Measurements from ENCODE around the gene PSMD4.
A peak's percentile ranks its signal among the peaks of the same experiment; 100 is the strongest.
"Not testable (repeated sequence)": the region's sequence is repeated elsewhere in the genome, so short reads cannot be mapped to it uniquely, and the experiment has no call there.

The PSMD4 gene

GRCh38 chr1:151254217-151255213 is at the start of gene PSMD4:
TSS of gene PSMD4 (plus strand) at chr1:151254734. CDS start at chr1:151254783, 49 bp downstream.
- DNase-seq (ENCODE audit: low read depth in 4 of 4, low spot score in 1 of 4) = peak; percentile 73 to 91 (median 84)

- not testable (repeated sequence) for DNase-seq (ENCODE audit: low read depth in 4 of 4, low spot score in 1 of 4)
Observed at GRCh38 chr1:151205381-151205965, 49.1 kb upstream of the PSMD4 start.

DNA sequence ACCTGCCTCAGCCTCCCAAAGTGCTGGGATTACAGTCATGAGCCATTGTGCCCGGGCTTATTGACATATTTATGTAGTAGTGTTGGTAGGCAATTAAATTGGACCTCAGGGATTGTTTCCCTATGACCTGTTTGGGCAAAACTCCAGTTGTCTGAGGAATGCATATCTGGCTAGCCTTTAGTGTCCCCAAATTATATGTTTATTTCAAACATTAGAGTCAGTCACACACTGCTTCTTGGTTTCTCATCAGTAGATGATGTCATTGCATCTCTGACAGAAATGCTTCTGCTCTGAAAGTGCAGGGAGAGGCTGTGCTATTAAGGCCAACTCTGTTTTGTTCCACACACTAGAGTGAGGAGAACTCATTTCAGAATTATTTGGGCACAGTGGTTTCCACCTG is 43.7 kb upstream of the PSMD4 start:
- DNase-seq (ENCODE audit: low read depth in 4 of 4, low spot score in 1 of 4) = no peak

DNA sequence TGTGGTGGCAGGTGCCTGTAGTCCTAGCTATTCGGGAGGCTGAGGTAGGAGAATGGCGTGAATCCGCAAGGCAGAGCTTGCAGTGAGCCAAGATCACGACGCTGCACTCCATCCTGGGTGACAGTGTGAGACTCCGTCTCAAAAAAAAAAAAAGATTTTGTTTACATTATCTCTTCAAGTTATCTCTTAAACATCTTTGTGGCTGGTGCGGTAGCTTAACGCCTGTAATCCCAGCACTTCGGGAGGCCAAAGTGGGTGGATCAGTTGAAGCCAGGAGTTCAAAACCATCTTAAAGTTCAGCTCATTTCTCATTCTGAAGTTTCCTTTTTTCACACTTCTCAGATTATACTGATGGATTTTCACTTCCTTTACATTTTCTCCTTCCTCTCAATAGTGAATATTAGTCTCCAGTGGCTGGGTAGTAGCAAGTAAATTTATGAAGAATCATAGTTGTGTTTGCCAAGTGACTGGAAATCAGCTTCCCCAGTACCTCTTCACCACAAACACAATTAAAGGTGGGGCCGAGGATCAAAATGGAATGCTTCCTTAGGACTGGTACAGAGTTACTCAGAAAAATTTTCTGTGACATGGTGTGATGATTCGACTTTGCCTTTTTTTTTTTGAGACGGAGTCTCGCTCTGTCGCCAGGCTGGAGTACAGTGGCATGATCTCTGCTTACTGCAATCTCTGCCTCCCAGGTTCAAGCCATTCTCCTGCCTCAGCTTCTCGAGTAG is 42.4 kb upstream of the PSMD4 start:
- no peak for DNase-seq (ENCODE audit: low read depth in 4 of 4, low spot score in 1 of 4)

- DNase-seq (ENCODE audit: low read depth in 4 of 4, low spot score in 1 of 4) = no peak
Observed at GRCh38 chr1:151213560-151213959, 41.0 kb upstream of the PSMD4 start.

GRCh38 chr1:151221616-151222015 is 32.9 kb upstream of the PSMD4 start:
- DNase-seq (ENCODE audit: low read depth in 4 of 4, low spot score in 1 of 4) = no peak

DNA sequence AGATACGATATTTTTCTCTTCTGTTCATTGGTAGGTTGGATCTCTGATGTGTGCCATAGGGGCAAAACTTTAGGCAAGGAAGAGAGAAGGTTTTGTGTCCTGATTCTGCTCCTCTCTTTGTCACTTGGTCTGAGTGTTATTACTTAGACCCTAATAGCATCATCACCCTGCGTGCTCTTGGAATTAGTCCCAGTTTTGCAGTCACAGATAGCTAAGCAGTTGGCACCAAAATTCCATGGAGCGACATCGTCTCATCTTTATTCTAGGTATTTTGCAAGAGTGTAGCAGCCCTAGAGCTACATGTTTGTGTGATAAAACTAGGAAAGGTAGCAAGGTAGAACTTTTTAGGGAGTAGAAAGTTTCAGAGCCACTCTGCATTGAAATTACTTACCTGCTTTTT is 32.4 kb upstream of the PSMD4 start:
- no peak for DNase-seq (ENCODE audit: low read depth in 4 of 4, low spot score in 1 of 4)

DNA sequence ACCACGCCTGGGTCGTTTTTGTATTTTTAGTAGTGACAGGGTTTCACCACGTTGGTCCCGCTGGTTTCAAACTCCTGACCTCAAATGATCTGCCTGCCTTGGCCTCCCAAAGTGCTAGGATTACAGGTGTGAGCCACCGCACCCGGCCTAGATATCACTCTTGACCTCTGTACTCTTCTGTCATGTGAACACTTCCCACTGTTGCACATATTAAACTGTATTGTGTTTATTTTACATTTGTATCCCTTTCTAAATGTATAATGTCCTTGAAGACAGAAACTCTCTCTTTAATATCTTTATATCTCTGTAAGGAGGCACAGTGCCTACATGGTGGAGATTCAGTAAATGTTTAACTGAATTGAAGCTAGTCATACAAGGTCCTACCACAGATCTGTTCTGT is 19.3 kb upstream of the PSMD4 start:
- no peak for DNase-seq (ENCODE audit: low read depth in 4 of 4, low spot score in 1 of 4)

DNA sequence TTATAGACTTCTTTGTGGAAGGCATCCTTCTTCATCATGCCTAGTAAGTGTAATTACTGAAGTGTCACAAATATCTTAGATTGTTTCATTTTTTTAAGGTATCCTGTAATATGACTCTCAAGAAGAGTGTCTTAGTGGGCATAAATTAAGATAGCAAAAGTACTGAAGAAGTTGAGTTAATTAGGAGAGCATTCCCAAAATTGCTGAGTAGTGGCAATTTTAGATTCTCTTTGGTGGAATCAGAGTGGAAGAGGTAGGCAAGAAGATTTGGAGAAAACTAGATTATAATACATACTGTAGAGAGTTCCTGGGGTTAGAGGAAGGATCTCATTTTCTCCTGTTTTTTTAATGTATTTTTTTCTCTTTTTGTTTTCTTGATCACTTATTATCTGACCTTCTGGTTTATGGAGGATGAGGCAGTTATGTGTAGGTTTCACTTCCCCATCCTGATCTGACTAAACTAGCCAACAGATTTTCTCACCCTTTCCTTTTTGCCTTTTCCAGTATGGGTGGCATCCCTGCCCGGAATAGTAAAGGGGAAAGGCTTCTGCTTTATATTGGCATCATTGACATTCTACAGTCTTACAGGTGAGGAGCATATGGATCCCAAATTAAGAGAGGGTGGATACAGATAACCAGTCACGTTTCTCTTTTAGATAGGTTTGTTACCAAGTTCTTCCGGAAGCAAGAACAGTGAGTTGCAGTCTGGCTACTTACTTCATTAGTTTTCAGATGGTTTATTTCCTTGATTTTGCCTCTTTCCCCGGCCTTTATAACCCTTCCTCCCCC is 16.7 kb upstream of the PSMD4 start:
- DNase-seq (ENCODE audit: low read depth in 4 of 4, low spot score in 1 of 4) = no peak

GRCh38 chr1:151238467-151238739 is 16.1 kb upstream of the PSMD4 start:
- no peak for DNase-seq (ENCODE audit: low read depth in 4 of 4, low spot score in 1 of 4)

DNA sequence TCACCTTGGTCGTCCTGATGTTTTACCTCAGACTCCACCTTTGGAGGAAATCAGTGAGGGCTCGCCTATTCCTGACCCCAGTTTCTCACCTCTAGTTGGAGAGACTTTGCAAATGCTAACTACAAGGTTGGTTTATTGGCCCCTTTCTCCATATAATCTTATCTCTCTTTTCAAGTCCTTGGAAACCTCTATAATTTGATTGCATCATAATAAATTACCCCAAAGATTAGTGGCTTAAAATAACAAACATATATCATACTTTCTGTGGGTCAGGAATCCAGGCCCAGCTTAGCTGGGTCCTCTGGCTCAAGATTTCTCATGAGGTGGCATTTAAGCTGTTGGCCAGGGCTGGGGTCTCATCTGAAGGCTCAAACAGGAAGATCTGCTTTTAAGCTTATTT is 12.1 kb upstream of the PSMD4 start:
- DNase-seq (ENCODE audit: low read depth in 4 of 4, low spot score in 1 of 4) = no peak

GRCh38 chr1:151243683-151244216 is 10.8 kb upstream of the PSMD4 start:
- no peak for DNase-seq (ENCODE audit: low read depth in 4 of 4, low spot score in 1 of 4)

DNA sequence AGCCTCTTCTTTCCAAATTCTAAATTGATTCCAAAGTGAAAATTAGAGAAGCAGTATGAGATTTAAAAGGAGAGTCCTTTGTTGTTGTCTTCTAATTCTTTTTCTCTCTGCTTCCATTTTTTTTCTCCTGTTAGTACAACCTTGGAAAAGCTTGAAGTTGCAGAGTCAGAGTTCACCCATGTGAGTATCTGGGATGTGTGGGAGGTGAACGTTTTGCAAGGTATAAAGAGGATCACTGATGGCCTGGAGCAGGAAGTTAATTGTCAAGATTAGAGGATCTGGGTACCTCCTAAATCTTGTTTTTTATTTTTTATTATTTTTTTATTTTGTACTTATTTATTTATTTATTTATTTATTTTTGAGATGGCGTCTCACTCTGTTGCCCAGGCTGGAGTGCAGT is 7.7 kb upstream of the PSMD4 start:
- DNase-seq (ENCODE audit: low read depth in 4 of 4, low spot score in 1 of 4) = no peak

DNA sequence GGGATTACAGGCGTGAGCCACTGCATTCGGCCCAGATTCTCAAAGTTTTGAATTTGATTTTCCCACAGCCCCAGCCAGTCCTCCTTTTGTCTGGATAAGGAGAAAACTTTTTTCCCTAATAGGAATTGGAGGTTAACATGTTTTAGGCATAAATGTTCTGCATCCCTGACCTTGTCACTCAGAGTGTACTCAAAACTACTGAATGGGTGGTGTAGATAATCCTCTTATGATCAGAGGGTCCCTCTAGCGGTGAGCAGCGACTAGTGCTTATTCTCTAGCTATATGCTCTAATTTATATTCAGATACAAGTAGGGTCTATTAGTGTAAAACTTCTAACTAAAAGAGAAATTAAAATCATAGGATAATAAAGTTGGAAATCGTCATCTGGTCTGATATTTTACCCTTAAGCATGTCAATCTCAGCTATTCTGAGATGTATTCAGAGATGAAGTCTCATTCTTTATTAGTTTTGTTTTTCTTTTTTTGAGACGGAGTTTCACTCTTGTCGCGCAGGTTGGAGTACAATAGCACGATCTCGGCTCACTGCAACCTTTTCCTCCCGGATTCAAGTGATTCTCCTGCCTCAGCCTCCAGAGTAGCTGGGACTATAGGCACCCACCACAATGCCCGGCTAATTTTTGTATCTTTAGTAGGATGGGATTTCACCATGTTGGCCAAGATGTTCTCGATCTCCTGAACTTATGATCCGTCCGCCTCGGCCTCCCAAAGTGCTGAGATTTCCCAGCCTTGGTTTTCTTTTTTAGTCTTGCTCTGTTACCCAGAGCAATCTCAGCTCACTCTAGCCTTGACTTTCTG is 2.7 kb upstream of the PSMD4 start:
- DNase-seq (ENCODE audit: low read depth in 4 of 4, low spot score in 1 of 4) = peak in 2 of 4 experiments; percentile 33 to 45

DNA sequence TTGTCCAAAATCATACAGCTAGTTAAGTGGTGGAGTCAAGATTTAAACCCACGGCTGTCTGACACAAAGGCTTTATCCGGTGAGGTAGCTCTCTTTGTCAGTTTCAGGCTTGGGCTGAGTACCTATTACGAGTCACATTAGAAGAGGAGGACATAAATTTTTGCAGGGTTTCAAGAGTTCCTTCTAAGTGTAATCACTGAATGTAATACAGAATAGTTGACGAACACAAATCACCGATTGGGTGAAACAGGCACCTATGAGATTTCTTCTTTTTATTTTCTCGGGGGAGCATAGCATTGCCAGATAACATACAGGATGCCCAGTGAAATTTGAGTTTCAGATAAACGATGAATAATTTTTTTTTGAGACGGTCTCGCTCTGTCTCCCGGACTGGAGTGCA is 847 bp downstream of the PSMD4 start:
- no peak for DNase-seq (ENCODE audit: low read depth in 4 of 4, low spot score in 1 of 4)

GRCh38 chr1:151259351-151259750 is 4.8 kb downstream of the PSMD4 start:
- DNase-seq (ENCODE audit: low read depth in 4 of 4, low spot score in 1 of 4) = no peak

DNA sequence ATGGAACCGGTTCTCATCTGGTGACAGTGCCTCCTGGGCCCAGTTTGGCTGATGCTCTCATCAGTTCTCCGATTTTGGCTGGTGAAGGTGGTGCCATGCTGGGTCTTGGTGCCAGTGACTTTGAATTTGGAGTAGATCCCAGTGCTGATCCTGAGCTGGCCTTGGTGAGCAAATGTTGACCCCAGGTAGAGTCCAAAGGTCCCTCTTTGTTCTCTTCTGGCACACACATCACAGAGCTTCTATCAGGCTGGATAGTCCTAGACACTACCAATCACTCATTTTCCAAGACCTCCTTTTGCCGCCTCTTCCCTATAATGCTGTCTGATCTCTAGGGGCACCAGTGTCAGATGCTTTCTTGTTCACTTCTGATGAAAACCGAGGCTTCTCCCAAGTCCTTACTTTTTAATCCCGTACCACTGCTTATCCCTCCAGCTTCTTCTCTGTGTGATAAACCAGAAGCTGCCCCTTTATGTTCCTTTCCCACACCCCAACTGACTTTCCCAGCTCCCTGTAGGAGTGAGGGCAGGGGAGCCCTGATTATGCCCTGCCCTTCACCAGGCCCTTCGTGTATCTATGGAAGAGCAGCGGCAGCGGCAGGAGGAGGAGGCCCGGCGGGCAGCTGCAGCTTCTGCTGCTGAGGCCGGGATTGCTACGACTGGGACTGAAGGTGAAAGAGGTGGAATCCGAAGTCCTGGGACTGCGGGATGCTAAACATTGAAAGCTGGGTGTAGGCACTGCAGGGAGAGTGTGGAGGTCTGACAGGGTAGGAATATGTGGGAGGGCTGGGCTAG is 11.1 kb downstream of the PSMD4 start:
- no peak for DNase-seq (ENCODE audit: low read depth in 4 of 4, low spot score in 1 of 4)

GRCh38 chr1:151266315-151266714 is 11.8 kb downstream of the PSMD4 start:
- no peak for DNase-seq (ENCODE audit: low read depth in 4 of 4, low spot score in 1 of 4)

GRCh38 chr1:151266821-151267220 is 12.3 kb downstream of the PSMD4 start:
- DNase-seq (ENCODE audit: low read depth in 4 of 4, low spot score in 1 of 4) = no peak
